IPS DF 6.9 (cell line): ENCODE data around the gene BCAS4.
A peak's percentile ranks its signal among the peaks of the same experiment; 100 is the strongest.

Experiments
- DNase-seq: peaks from one replicate; pipeline ENCODE4 v3.0.0-alpha.2; 2013; ENCODE audit warnings: low read depth, low spot score
- H3K27ac ChIP-seq: one replicate; pipeline ENCODE4 v1.5.1; 2013; ENCODE audit warnings: low read length, control low read depth
- H3K27me3 ChIP-seq: 2 replicates; pipeline ENCODE4 v1.6.1; 2013; ENCODE audit warnings: mild to moderate bottlenecking, low read length; ENCODE audit not compliant: control insufficient read depth, insufficient read depth
- H3K36me3 ChIP-seq: 2 replicates; pipeline ENCODE4 v1.6.1; 2013; ENCODE audit warnings: low read length; ENCODE audit not compliant: control insufficient read depth, insufficient read depth
- H3K4me1 ChIP-seq: 2 replicates; pipeline ENCODE4 v1.6.1; 2013; ENCODE audit warnings: low read length; ENCODE audit not compliant: control insufficient read depth, insufficient read depth
- H3K4me3 ChIP-seq: 2 replicates; pipeline ENCODE4 v1.5.1; 2013; ENCODE audit warnings: mild to moderate bottlenecking, low read length
- H3K9me3 ChIP-seq: 2 replicates; pipeline ENCODE4 v1.6.1; 2013; ENCODE audit warnings: low read length, inconsistent platforms; ENCODE audit not compliant: control insufficient read depth, insufficient read depth
- WGBS: extraction: QIAGEN DNeasy Blood & Tissue Kit; methylation state at CpG from one replicate; pipeline ENCODE4 v1.1.7; 2013; ENCODE audit warnings: mixed read lengths, missing lambda C conversion rate; ENCODE audit not compliant: insufficient read length, insufficient coverage; 5-methylcytosine and 5-hydroxymethylcytosine counted together

BCAS4 gene

GRCh38 chr20:50794846-50795634, at the start of gene BCAS4:
TSS of gene BCAS4 (plus strand) at chr20:50795061. CDS start at chr20:50795084, 23 bp downstream.
- no peaks in the 10 kb centered on the region for H3K27me3 ChIP-seq
- peak; percentile 66 for DNase-seq
- peaks cover 2% of the 10 kb centered on the region; the same call in 1 of the 2 replicates for H3K4me1 ChIP-seq
- H3K9me3 ChIP-seq: no peaks in the 10 kb centered on the region
- no peaks in the 10 kb centered on the region for H3K36me3 ChIP-seq
- no CpG with 5 or more reads among the region's 92 CpGs for WGBS
- H3K27ac ChIP-seq: no peak within 1 kb of the TSS
- peak within 1 kb of the TSS; percentile 65 for H3K4me3 ChIP-seq

- H3K27ac ChIP-seq: no peak overlapping the region
- WGBS: no CpG with 5 or more reads among the region's 2 CpGs
These were observed 49.2 kb upstream of the BCAS4 start for GRCh38 chr20:50745634-50746137.

GRCh38 chr20:50746138-50746940, 48.5 kb upstream of the BCAS4 start:
- DNase-seq: no peak
- H3K27ac ChIP-seq: no peak overlapping the region
- WGBS: no CpG with 5 or more reads among the region's 3 CpGs
- H3K27me3 ChIP-seq: no peaks in the 10 kb centered on the region
- peaks cover 7% of the 10 kb centered on the region; the same call in 1 of the 2 replicates for H3K36me3 ChIP-seq
- H3K9me3 ChIP-seq: no peaks in the 10 kb centered on the region
- H3K4me1 ChIP-seq: peaks cover 6% of the 10 kb centered on the region; the same call in 1 of the 2 replicates
- no peak overlapping the region for H3K4me3 ChIP-seq

More at GRCh38 chr20:50745634-50746137, 49.2 kb upstream of the BCAS4 start:
- H3K4me1 ChIP-seq: peaks cover 6% of the 10 kb centered on the region; the same call in 1 of the 2 replicates
- H3K4me3 ChIP-seq: no peak overlapping the region
- no peaks in the 10 kb centered on the region for H3K27me3 ChIP-seq
- no peaks in the 10 kb centered on the region for H3K9me3 ChIP-seq
- no peak for DNase-seq
- peaks cover 7% of the 10 kb centered on the region; the same call in 1 of the 2 replicates for H3K36me3 ChIP-seq

GRCh38 chr20:50747275-50747674, 47.6 kb upstream of the BCAS4 start:
- Histone ChIP-seq H3K36me3 (peaks cover 7% of the 10 kb centered on the region; the same call in 1 of the 2 replicates), H3K4me1 (peaks cover 6% of the 10 kb centered on the region; the same call in 1 of the 2 replicates), H3K27ac (no peak overlapping the region), H3K27me3 (no peaks in the 10 kb centered on the region), H3K9me3 (no peaks in the 10 kb centered on the region), H3K4me3 (no peak overlapping the region)
- 100% methylated on average over 1 of the region's 2 CpGs for WGBS
- DNase-seq: no peak

GRCh38 chr20:50750145-50750671, 44.7 kb upstream of the BCAS4 start:
- Histone ChIP-seq H3K27ac (no peak overlapping the region), H3K27me3 (no peaks in the 10 kb centered on the region), H3K9me3 (no peaks in the 10 kb centered on the region), H3K4me3 (no peak overlapping the region), H3K36me3 (peaks cover 7% of the 10 kb centered on the region; the same call in 1 of the 2 replicates), H3K4me1 (0 out of 2 replicates have a peak, but pooled peaks cover 2% of the 10 kb centered on the region)
- 100% methylated on average over 3 of the region's 8 CpGs for WGBS
- DNase-seq: no peak

GRCh38 chr20:50753152-50753551, 41.7 kb upstream of the BCAS4 start:
- H3K9me3 ChIP-seq: no peaks in the 10 kb centered on the region
- H3K4me3 ChIP-seq: no peak overlapping the region
- no peak for DNase-seq
- H3K27ac ChIP-seq: no peak overlapping the region
- H3K4me1 ChIP-seq: no peaks in the 10 kb centered on the region
- no peaks in the 10 kb centered on the region for H3K27me3 ChIP-seq
- no CpG with 5 or more reads among the region's 3 CpGs for whole genome bisulfite sequencing
- peaks cover 7% of the 10 kb centered on the region; the same call in 1 of the 2 replicates for H3K36me3 ChIP-seq

GRCh38 chr20:50754420-50754819, 40.4 kb upstream of the BCAS4 start:
- no peak for DNase-seq
- H3K4me3 ChIP-seq: no peak overlapping the region
- no peaks in the 10 kb centered on the region for H3K4me1 ChIP-seq
- H3K9me3 ChIP-seq: no peaks in the 10 kb centered on the region
- no peaks in the 10 kb centered on the region for H3K27me3 ChIP-seq
- H3K36me3 ChIP-seq: peaks cover 7% of the 10 kb centered on the region; the same call in 1 of the 2 replicates
- no CpG with 5 or more reads among the region's 4 CpGs for WGBS
- no peak overlapping the region for H3K27ac ChIP-seq

GRCh38 chr20:50756447-50756846, 38.4 kb upstream of the BCAS4 start:
- Histone ChIP-seq H3K27ac (no peak overlapping the region), H3K9me3 (no peaks in the 10 kb centered on the region), H3K4me1 (no peaks in the 10 kb centered on the region), H3K36me3 (no peaks in the 10 kb centered on the region), H3K27me3 (no peaks in the 10 kb centered on the region), H3K4me3 (no peak overlapping the region)
- DNase-seq: no peak
- no CpG with 5 or more reads among the region's 2 CpGs for WGBS

- Histone ChIP-seq H3K4me1 (peaks cover 2% of the 10 kb centered on the region; the same call in 1 of the 2 replicates), H3K9me3 (no peaks in the 10 kb centered on the region), H3K27me3 (no peaks in the 10 kb centered on the region), H3K27ac (no peak overlapping the region), H3K4me3 (no peak overlapping the region), H3K36me3 (no peaks in the 10 kb centered on the region)
- no peak for DNase-seq
- WGBS: no CpG with 5 or more reads among the region's 5 CpGs
These were observed 36.4 kb upstream of the BCAS4 start for GRCh38 chr20:50758469-50758868.

- H3K4me3 ChIP-seq: no peak overlapping the region
- H3K27me3 ChIP-seq: no peaks in the 10 kb centered on the region
- no peaks in the 10 kb centered on the region for H3K9me3 ChIP-seq
- no peak for DNase-seq
- no peak overlapping the region for H3K27ac ChIP-seq
- H3K36me3 ChIP-seq: no peaks in the 10 kb centered on the region
- no CpG with 5 or more reads among the region's 3 CpGs for WGBS
- peaks cover 2% of the 10 kb centered on the region; the same call in 1 of the 2 replicates for H3K4me1 ChIP-seq
These were observed 35.9 kb upstream of the BCAS4 start for GRCh38 chr20:50758992-50759391.
